GM23248 (cell line): ENCODE measurements around the gene ZNF580.

Experiments used
- EZH2 ChIP-seq: fragments of 200-600 bp; sonication (generic); IDR thresholded peaks from 2 replicates; pipeline ENCODE4 v1.6.1; 2018; ENCODE audit warnings: antibody characterized with exemption, mild to moderate bottlenecking; ENCODE audit not compliant: insufficient read depth, poor library complexity, severe bottlenecking
- EZH2phosphoT487 ChIP-seq: fragments of 200-600 bp; sonication (generic); IDR thresholded peaks from 2 replicates; pipeline ENCODE4 v1.6.1; 2018; ENCODE audit warnings: antibody characterized with exemption, moderate library complexity, mild to moderate bottlenecking, low read depth; ENCODE audit not compliant: insufficient read depth

GRCh38 chr19:55678121-55678671 is 37.4 kb downstream of the ZNF580 start:
- TF ChIP-seq EZH2 (no peak), EZH2phosphoT487 (no peak)
